B cell (primary cell): ENCODE measurements around the gene SLC43A1. TPM values are rescaled to one million over a fixed set of nuclear protein-coding genes. Genes with fewer than 3 reads are reported as not detected.

Experiments used
- ATAC-seq: fragments of 200-7000 bp; cut with Tn5 transposase; one replicate; pipeline ENCODE4 v1.10.0; 2021; ENCODE audit warnings: low read depth, mild to moderate bottlenecking, moderate number of reproducible peaks, moderate library complexity
- CTCF ChIA-PET: fragments of 350-600 bp; sonication (Branson Sonifier 250); formaldehyde crosslinking; loops from one replicate; lab custom pipeline; 2021; ENCODE audit warnings: antibody characterized with exemption, inconsistent platforms; lab: Charles Lee
- POLR2A ChIA-PET: fragments of 350-600 bp; sonication (Branson Sonifier 250); formaldehyde crosslinking; loops from one replicate; lab custom pipeline; 2021; ENCODE audit warnings: antibody characterized with exemption; lab: Charles Lee
- DNase-seq: peaks from one replicate; pipeline ENCODE4 v3.0.0; 2013
- H2AFZ ChIP-seq: 2 replicates; pipeline ENCODE4 v1.6.1; 2012; ENCODE audit warnings: mild to moderate bottlenecking, low read depth, low read length; ENCODE audit not compliant: insufficient read depth, poor library complexity, severe bottlenecking
- H3K27ac ChIP-seq, 2 donors: 1 replicate in 1 of 2; 2 replicates in 1 of 2; pipeline ENCODE4 v1.5.1; 2012 to 2013; ENCODE audit warnings: low read length in 2 of 2, mild to moderate bottlenecking in 2 of 2, moderate library complexity in 1 of 2
- H3K27me3 ChIP-seq, 4 experiments: fragments of 200-600 bp in 1 of 4; sonication (generic) in 1 of 4; replicated peaks in 1 of 4; 1 replicate in 2 of 4; 2 replicates in 2 of 4; pipeline versions ENCODE4 v1.6.1 to v1.7.0; 2013 to 2016; ENCODE audit warnings: low read length in 3 of 4, mild to moderate bottlenecking in 2 of 4, mixed read lengths in 1 of 4, moderate library complexity in 1 of 4; ENCODE audit not compliant: insufficient read depth in 4 of 4, control insufficient read depth in 3 of 4; ENCODE audit errors: control extremely low read depth in 1 of 4
- H3K36me3 ChIP-seq, 2 experiments: replicated peaks in 1 of 2; 1 replicate in 1 of 2; 2 replicates in 1 of 2; pipeline versions ENCODE4 v1.6.1 to v1.7.1; 2013; ENCODE audit warnings: low read length in 1 of 2; ENCODE audit not compliant: insufficient read depth in 2 of 2, control insufficient read depth in 1 of 2; ENCODE audit errors: control extremely low read depth in 1 of 2, extremely low read depth in 1 of 2
- H3K4me1 ChIP-seq, 2 donors: fragments of 200-600 bp in 1 of 2; sonication (generic) in 1 of 2; 1 replicate in 1 of 2; 2 replicates in 1 of 2; pipeline versions ENCODE4 v1.5.1 to v1.6.1; 2013 to 2017; ENCODE audit warnings: low read length in 2 of 2; ENCODE audit not compliant: control insufficient read depth in 2 of 2, insufficient read depth in 2 of 2
- H3K4me2 ChIP-seq: replicated peaks from 2 replicates; pipeline ENCODE3; 2012; ENCODE audit warnings: mild to moderate bottlenecking, low read depth, low read length; ENCODE audit not compliant: poor library complexity, severe bottlenecking
- H3K4me3 ChIP-seq, 5 experiments: fragments of 200-600 bp in 1 of 5; sonication (generic) in 1 of 5; 1 replicate in 3 of 5; 2 replicates in 2 of 5; pipeline versions ENCODE4 v1.5.1 to v1.7.0; 2011 to 2016; ENCODE audit warnings: low read length in 4 of 5, mild to moderate bottlenecking in 4 of 5, low read depth in 2 of 5, control low read depth in 1 of 5, moderate library complexity in 1 of 5; ENCODE audit not compliant: insufficient read depth in 1 of 5; ENCODE audit errors: control extremely low read depth in 1 of 5, extremely low read depth in 1 of 5
- H3K79me2 ChIP-seq: fragments of 200-600 bp; sonication (generic); one replicate; pipeline ENCODE4 v1.6.0; 2016; ENCODE audit warnings: low read length; ENCODE audit not compliant: control insufficient read depth, insufficient read depth
- H3K9ac ChIP-seq: fragments of 200-600 bp; sonication (generic); 2 replicates; pipeline ENCODE4 v1.6.1; 2017; ENCODE audit warnings: mild to moderate bottlenecking, low read length, moderate library complexity
- H3K9me3 ChIP-seq, 3 donors: one replicate each; pipeline versions ENCODE4 v1.6.1 to v1.7.1; 2013; ENCODE audit warnings: low read length in 2 of 3; ENCODE audit not compliant: control insufficient read depth in 2 of 3, insufficient read depth in 1 of 3; ENCODE audit errors: control extremely low read depth in 1 of 3
- H4K20me1 ChIP-seq: 2 replicates; pipeline ENCODE4 v1.6.0; 2012; ENCODE audit warnings: mild to moderate bottlenecking, low read length; ENCODE audit not compliant: insufficient read depth, control insufficient read depth, poor library complexity, severe bottlenecking
- H3K27ac Mint-ChIP-seq: one replicate; pipeline ENCODE4 v1.8.0; 2021; ENCODE audit warnings: mixed read lengths
- H3K27me3 Mint-ChIP-seq: one replicate; pipeline ENCODE4 v1.8.0; 2021; ENCODE audit warnings: mixed read lengths
- H3K4me1 Mint-ChIP-seq: one replicate; pipeline ENCODE4 v1.8.0; 2021; ENCODE audit warnings: mixed read lengths
- H3K4me3 Mint-ChIP-seq: one replicate; pipeline ENCODE4 v1.8.0; 2021; ENCODE audit warnings: mixed read lengths
- H3K9me3 Mint-ChIP-seq: one replicate; pipeline ENCODE4 v1.8.0; 2022; ENCODE audit warnings: mixed read lengths; ENCODE audit not compliant: insufficient read depth
- CTCF ChIP-seq: fragments of 200-600 bp; IDR thresholded peaks from one replicate; pipeline ENCODE4 v1.8.0; 2022; ENCODE audit warnings: antibody characterized with exemption, mild to moderate bottlenecking
- EZH2 ChIP-seq: IDR thresholded peaks from 2 replicates; pipeline ENCODE4 v1.6.1; 2012; ENCODE audit warnings: borderline replicate concordance, low read depth, mild to moderate bottlenecking, moderate library complexity, low read length; ENCODE audit not compliant: insufficient read depth, poor library complexity, severe bottlenecking
- WGBS: methylation state at CpG from one replicate; pipeline ENCODE4 v1.1.5; 2013; ENCODE audit warnings: missing lambda C conversion rate; ENCODE audit not compliant: insufficient coverage; 5-methylcytosine and 5-hydroxymethylcytosine counted together
- intact Hi-C: fragments of 100-400 bp; cut with micrococcal nuclease; formaldehyde crosslinking; loops from one replicate; pipeline ENCODE4 v1.10.0; 2022
- polyA plus RNA-seq: library from polyadenylated mRNA; depleted of rRNA; stranded (reverse); fragments of >200 nt; gene quantifications from 2 replicates; pipeline ENCODE4 v1.2.3, GENCODE V29; 2012
- total RNA-seq, 2 donors: library from RNA; stranded (reverse); fragments of 120-200 nt in 1 of 2; gene quantifications; 1 replicate in 1 of 2; 2 replicates in 1 of 2; pipeline versions ENCODE4 v1.2.3 to v1.2.4, GENCODE V29; 2013 to 2022

SLC43A1 gene
- total and polyA plus RNA-seq, 2 donors (not counting 1 experiment from before 2014, with no cell fraction given) = 3.7 to 6.4 TPM

- CTCF ChIA-PET = interaction anchor here (1.1 to 7.6 kb wide), 3 partner anchors 24 to 43 kb away, joined by 3 to 34 read pairs (median 8); no protein-coding TSS in a partner anchor
- peaks cover 6% of the 10 kb centered on the region for H3K4me1 Mint-ChIP-seq
- Histone ChIP-seq H3K27ac (no peak overlapping the region), H4K20me1 (no peaks in the 10 kb centered on the region), H3K79me2 (no peaks in the 10 kb centered on the region), H3K36me3 (peaks cover 0 to 3% of the 10 kb centered on the region in 2 experiments), H3K9ac (no peak overlapping the region), H3K4me3 (no peak overlapping the region), H3K27me3 (no peaks in the 10 kb centered on the region), H2AFZ (no peak overlapping the region), H3K4me2 (no peak overlapping the region), H3K9me3 (peaks cover 0 to 4% (median 0%) of the 10 kb centered on the region in 3 donors), H3K4me1 (peaks cover 0 to 6% of the 10 kb centered on the region in 2 donors)
- no peak overlapping the region for H3K27ac Mint-ChIP-seq
- no peaks in the 10 kb centered on the region for H3K9me3 Mint-ChIP-seq
- WGBS = 86% methylated on average over 5 of the region's 8 CpGs
- DNase-seq (no peak), ATAC-seq (no peak)
- intact Hi-C loops = no loop called here
- H3K4me3 Mint-ChIP-seq = no peak overlapping the region
- TF ChIP-seq CTCF (no peak), EZH2 (no peak)
- no peaks in the 10 kb centered on the region for H3K27me3 Mint-ChIP-seq
- POLR2A ChIA-PET = no interaction called here
These were observed 15.0 kb downstream of the SLC43A1 start for GRCh38 chr11:57500515-57500914.

GRCh38 chr11:57499983-57500461, 15.5 kb downstream of the SLC43A1 start:
- H3K27ac Mint-ChIP-seq = no peak overlapping the region
- H3K27me3 ChIP-seq = no peaks in the 10 kb centered on the region
- H3K4me3 ChIP-seq = peak overlapping the region in 1 of 5 experiments; percentile 57
- peaks cover 0 to 4% (median 0%) of the 10 kb centered on the region in 3 donors for H3K9me3 ChIP-seq
- H3K27me3 Mint-ChIP-seq = no peaks in the 10 kb centered on the region
- peak overlapping the region; percentile 38 for H3K4me3 Mint-ChIP-seq
- intact Hi-C loops = loop anchor here (2.0 kb wide), 1 partner anchor 15 kb away; the partner anchor contains the start of gene SLC43A1
- no peaks in the 10 kb centered on the region for H4K20me1 ChIP-seq
- CTCF ChIA-PET = interaction anchor here (1.1 to 7.6 kb wide), 2 partner anchors 27 to 42 kb away, joined by 8 to 34 read pairs; no protein-coding TSS in a partner anchor
- H3K4me1 Mint-ChIP-seq = peaks cover 6% of the 10 kb centered on the region
- no peak overlapping the region for H3K9ac ChIP-seq
- peak overlapping the region; percentile 33 for H2AFZ ChIP-seq
- H3K27ac ChIP-seq = no peak overlapping the region
- peaks cover 0 to 3% of the 10 kb centered on the region in 2 experiments for H3K36me3 ChIP-seq
- no peak for DNase-seq
- H3K79me2 ChIP-seq = no peaks in the 10 kb centered on the region
- POLR2A ChIA-PET = no interaction called here
- WGBS = 73% methylated on average over 8 of the region's 12 CpGs
- no peaks in the 10 kb centered on the region for H3K9me3 Mint-ChIP-seq
- peak overlapping the region; percentile 63 for H3K4me2 ChIP-seq
- ATAC-seq = no peak
- TF ChIP-seq EZH2 (no peak), CTCF (no peak)
- H3K4me1 ChIP-seq = peaks cover 0 to 6% of the 10 kb centered on the region in 2 donors
